Loucy (cell line): Measurements from ENCODE around the gene ASF1B.

Source experiments
- EZH2phosphoT487 ChIP-seq: fragments of 200-600 bp; IDR thresholded peaks from 2 replicates; pipeline ENCODE4 v1.6.1; 2018; ENCODE audit warnings: antibody characterized with exemption, mild to moderate bottlenecking, moderate library complexity, borderline replicate concordance
- TF ChIP-seq, protein P1 (sequence below): fragments of 200-600 bp; sonication (generic); conservative IDR thresholded peaks from 2 replicates; pipeline ENCODE4 v1.5.1; 2014; ENCODE audit warnings: mild to moderate bottlenecking, antibody characterized with exemption, low read length

DNA sequence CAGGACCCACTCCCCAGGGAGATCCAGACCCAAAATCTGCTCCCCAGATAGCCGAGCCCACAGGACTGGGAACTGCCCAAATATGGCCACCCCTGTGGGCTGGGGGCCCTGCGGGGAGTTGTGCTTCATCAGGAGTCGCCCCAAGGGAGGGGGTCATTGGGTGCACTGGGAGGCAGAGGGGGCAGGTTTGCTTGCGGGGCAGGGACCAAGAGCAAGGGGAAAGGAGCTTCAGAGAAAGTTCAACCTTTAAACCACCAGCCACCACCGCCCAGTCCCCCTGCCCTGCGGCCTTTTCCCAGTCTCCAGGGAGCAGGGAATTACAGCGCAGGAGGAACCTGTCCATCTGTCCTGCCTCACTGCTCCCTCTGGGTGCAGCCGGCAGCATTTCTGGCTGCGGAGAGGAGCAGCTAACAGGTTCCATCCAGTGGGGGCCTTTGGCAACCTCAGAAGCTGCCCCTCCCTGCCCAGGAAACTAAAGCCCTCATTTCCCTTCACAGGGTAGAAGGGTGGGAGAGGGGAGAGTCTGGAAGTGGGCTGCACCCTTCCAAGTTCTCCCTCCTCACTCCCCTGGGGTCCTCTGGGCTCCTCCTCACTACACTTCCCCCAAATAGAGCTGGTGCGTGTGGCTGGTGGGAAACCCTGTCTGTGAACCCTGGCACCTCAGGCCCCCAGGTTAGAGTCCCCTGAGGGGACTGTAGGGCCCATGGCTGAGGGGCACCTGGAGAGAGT lies 13.8 kb upstream of the ASF1B start:
- TF ChIP-seq, protein P1, sequence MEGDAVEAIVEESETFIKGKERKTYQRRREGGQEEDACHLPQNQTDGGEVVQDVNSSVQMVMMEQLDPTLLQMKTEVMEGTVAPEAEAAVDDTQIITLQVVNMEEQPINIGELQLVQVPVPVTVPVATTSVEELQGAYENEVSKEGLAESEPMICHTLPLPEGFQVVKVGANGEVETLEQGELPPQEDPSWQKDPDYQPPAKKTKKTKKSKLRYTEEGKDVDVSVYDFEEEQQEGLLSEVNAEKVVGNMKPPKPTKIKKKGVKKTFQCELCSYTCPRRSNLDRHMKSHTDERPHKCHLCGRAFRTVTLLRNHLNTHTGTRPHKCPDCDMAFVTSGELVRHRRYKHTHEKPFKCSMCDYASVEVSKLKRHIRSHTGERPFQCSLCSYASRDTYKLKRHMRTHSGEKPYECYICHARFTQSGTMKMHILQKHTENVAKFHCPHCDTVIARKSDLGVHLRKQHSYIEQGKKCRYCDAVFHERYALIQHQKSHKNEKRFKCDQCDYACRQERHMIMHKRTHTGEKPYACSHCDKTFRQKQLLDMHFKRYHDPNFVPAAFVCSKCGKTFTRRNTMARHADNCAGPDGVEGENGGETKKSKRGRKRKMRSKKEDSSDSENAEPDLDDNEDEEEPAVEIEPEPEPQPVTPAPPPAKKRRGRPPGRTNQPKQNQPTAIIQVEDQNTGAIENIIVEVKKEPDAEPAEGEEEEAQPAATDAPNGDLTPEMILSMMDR, result no peak
- TF ChIP-seq EZH2phosphoT487, result no peak
